IMR-90 (cell line): ENCODE measurements around the gene KRT38. TPM values are rescaled to one million over a fixed set of nuclear protein-coding genes. Genes with fewer than 3 reads are reported as not detected.

ENCODE experiments used
- ATAC-seq: fragments of 200-7000 bp; cut with Tn5 transposase; 2 replicates; pipeline ENCODE4 v1.9.1; 2020; ENCODE audit warnings: low read depth, mild to moderate bottlenecking, moderate library complexity
- BruUV-seq: library from RNA; stranded (reverse); fragments of 400-500 nt; replicated peaks from 2 replicates; lab custom pipeline; 2021; lab: Mats Ljungman, UMichigan
- CTCF ChIA-PET: fragments of 300-600 bp; formaldehyde crosslinking; extraction: SDS; loops from one replicate; lab custom pipeline; 2021; ENCODE audit warnings: antibody characterized with exemption; lab: Yijun Ruan, JAX
- POLR2A ChIA-PET: fragments of 300-600 bp; sonication (Branson Sonifier 250); formaldehyde crosslinking; loops from one replicate; lab custom pipeline; 2022; ENCODE audit warnings: antibody characterized with exemption; ENCODE audit not compliant: unreplicated experiment; lab: Charles Lee
- DNase-seq: peaks from one replicate; pipeline ENCODE4 v3.0.0; 2013
- H2AFZ ChIP-seq: replicated peaks from 2 replicates; pipeline ENCODE3; 2013; ENCODE audit warnings: low read length, mild to moderate bottlenecking; ENCODE audit not compliant: poor library complexity
- H2AK5ac ChIP-seq: 2 replicates; pipeline ENCODE4 v1.6.1; 2013; ENCODE audit warnings: low read depth, low read length, inconsistent platforms
- H2AK9ac ChIP-seq: replicated peaks from 2 replicates; pipeline ENCODE3; 2013; ENCODE audit warnings: mild to moderate bottlenecking, low read depth, low read length, moderate library complexity; ENCODE audit not compliant: poor library complexity
- H2BK120ac ChIP-seq: 2 replicates; pipeline ENCODE4 v1.6.1; 2013; ENCODE audit warnings: low read depth, low read length, inconsistent platforms
- H2BK15ac ChIP-seq: 3 replicates; pipeline ENCODE4 v1.6.1; 2013; ENCODE audit warnings: low read depth, low read length, inconsistent platforms
- H2BK20ac ChIP-seq: 2 replicates; pipeline ENCODE4 v1.6.1; 2013; ENCODE audit warnings: low read depth, mild to moderate bottlenecking, inconsistent platforms, low read length, moderate library complexity
- H2BK5ac ChIP-seq: 2 replicates; pipeline ENCODE4 v1.6.1; 2013; ENCODE audit warnings: mild to moderate bottlenecking, low read depth, low read length, inconsistent platforms; ENCODE audit not compliant: poor library complexity, severe bottlenecking
- H3K14ac ChIP-seq: replicated peaks from 2 replicates; pipeline ENCODE4 v1.6.1; 2013; ENCODE audit warnings: low read depth, low read length, inconsistent platforms
- H3K18ac ChIP-seq: 2 replicates; pipeline ENCODE4 v1.6.1; 2013; ENCODE audit warnings: low read depth, low read length, control low read depth
- H3K23ac ChIP-seq: 2 replicates; pipeline ENCODE4 v1.6.1; 2013; ENCODE audit warnings: low read depth, low read length, inconsistent platforms
- H3K27ac ChIP-seq: 2 replicates; pipeline ENCODE4 v1.5.1; 2013; ENCODE audit warnings: mild to moderate bottlenecking, control low read depth, low read length; ENCODE audit not compliant: insufficient read depth
- H3K27me3 ChIP-seq: 2 replicates; pipeline ENCODE4 v1.6.1; 2013; ENCODE audit warnings: low read length; ENCODE audit not compliant: control insufficient read depth, insufficient read depth
- H3K36me3 ChIP-seq: 2 replicates; pipeline ENCODE4 v1.6.1; 2013; ENCODE audit warnings: low read length, mixed read lengths; ENCODE audit not compliant: control insufficient read depth, insufficient read depth
- H3K4ac ChIP-seq: 2 replicates; pipeline ENCODE4 v1.6.1; 2013; ENCODE audit warnings: low read depth, low read length, inconsistent platforms
- H3K4me1 ChIP-seq: 2 replicates; pipeline ENCODE4 v1.6.1; 2013; ENCODE audit warnings: low read length, mixed read lengths; ENCODE audit not compliant: control insufficient read depth, insufficient read depth
- H3K4me2 ChIP-seq: 2 replicates; pipeline ENCODE4 v1.6.1; 2013; ENCODE audit warnings: low read depth, mild to moderate bottlenecking, control low read depth, low read length, moderate library complexity
- H3K4me3 ChIP-seq: 2 replicates; pipeline ENCODE4 v1.5.1; 2013; ENCODE audit warnings: low read depth, mild to moderate bottlenecking, control low read depth, low read length, moderate library complexity; ENCODE audit not compliant: insufficient read depth
- H3K56ac ChIP-seq: 2 replicates; pipeline ENCODE4 v1.6.1; 2013; ENCODE audit warnings: low read length, inconsistent platforms; ENCODE audit not compliant: insufficient read depth; ENCODE audit errors: extremely low read depth
- H3K79me1 ChIP-seq, 2 experiments: 2 replicates each; pipeline ENCODE4 v1.6.1; 2013; ENCODE audit warnings: low read length in 2 of 2, inconsistent platforms in 1 of 2, low read depth in 1 of 2
- H3K9ac ChIP-seq: 2 replicates; pipeline ENCODE4 v1.6.1; 2013; ENCODE audit warnings: low read depth, low read length, control low read depth
- H3K9me1 ChIP-seq: 2 replicates; pipeline ENCODE4 v1.6.1; 2013; ENCODE audit warnings: low read length, inconsistent platforms; ENCODE audit not compliant: insufficient read depth
- H3K9me3 ChIP-seq: 2 replicates; pipeline ENCODE4 v1.6.1; 2013; ENCODE audit warnings: low read length; ENCODE audit not compliant: control insufficient read depth, insufficient read depth
- H4K20me1 ChIP-seq: 2 replicates; pipeline ENCODE4 v1.6.1; 2013; ENCODE audit warnings: low read length, inconsistent platforms; ENCODE audit not compliant: insufficient read depth
- H4K5ac ChIP-seq: 2 replicates; pipeline ENCODE4 v1.6.1; 2013; ENCODE audit warnings: mild to moderate bottlenecking, low read depth, low read length, control low read depth
- H4K8ac ChIP-seq, 2 experiments: 2 replicates each; pipeline ENCODE4 v1.6.1; 2013; ENCODE audit warnings: low read depth in 2 of 2, low read length in 2 of 2, control low read depth in 1 of 2, inconsistent platforms in 1 of 2
- H4K91ac ChIP-seq: 2 replicates; pipeline ENCODE4 v1.6.1; 2013; ENCODE audit warnings: low read depth, low read length, inconsistent platforms; ENCODE audit not compliant: insufficient read depth
- BHLHE40 ChIP-seq: fragments of 150-350 bp; IDR thresholded peaks from 2 replicates; pipeline ENCODE4 v1.6.1; 2016; ENCODE audit warnings: mild to moderate bottlenecking, low read depth, low read length
- CEBPB ChIP-seq: IDR thresholded peaks from 2 replicates; pipeline ENCODE4 v1.6.1; 2012; ENCODE audit warnings: low read depth, low read length, improper control_type of control experiment
- CHD1 ChIP-seq: IDR thresholded peaks from 2 replicates; pipeline ENCODE4 v1.6.1; 2012; ENCODE audit warnings: low read depth, low read length, improper control_type of control experiment
- CTCF ChIP-seq: conservative IDR thresholded peaks from 2 replicates; pipeline ENCODE4 v1.5.1; 2012; ENCODE audit warnings: mild to moderate bottlenecking, low read depth, low read length, improper control_type of control experiment
- ELK1 ChIP-seq: fragments of 150-350 bp; IDR thresholded peaks from 2 replicates; pipeline ENCODE4 v1.6.1; 2016; ENCODE audit warnings: low read depth, mild to moderate bottlenecking, low read length, moderate library complexity, borderline replicate concordance
- MAFK ChIP-seq: IDR thresholded peaks from 2 replicates; pipeline ENCODE4 v1.6.1; 2012; ENCODE audit warnings: low read depth, low read length, improper control_type of control experiment
- MAZ ChIP-seq: IDR thresholded peaks from 2 replicates; pipeline ENCODE4 v1.6.1; 2012; ENCODE audit warnings: low read depth, mild to moderate bottlenecking, low read length, improper control_type of control experiment, moderate library complexity, borderline replicate concordance
- MXI1 ChIP-seq: IDR thresholded peaks from 2 replicates; pipeline ENCODE4 v1.6.1; 2012; ENCODE audit warnings: low read depth, mild to moderate bottlenecking, low read length, moderate library complexity, borderline replicate concordance
- POLR2A ChIP-seq: IDR thresholded peaks from 2 replicates; pipeline ENCODE4 v1.6.1; 2012; ENCODE audit warnings: mild to moderate bottlenecking, low read depth, low read length
- RAD21 ChIP-seq: IDR thresholded peaks from 2 replicates; pipeline ENCODE4 v1.6.1; 2012; ENCODE audit warnings: low read length, improper control_type of control experiment
- RCOR1 ChIP-seq: IDR thresholded peaks from 2 replicates; pipeline ENCODE4 v1.6.1; 2012; ENCODE audit warnings: mild to moderate bottlenecking, low read length, improper control_type of control experiment; ENCODE audit not compliant: insufficient replicate concordance
- RFX5 ChIP-seq: IDR thresholded peaks from 2 replicates; pipeline ENCODE4 v1.8.0; 2012; ENCODE audit warnings: low read depth, mild to moderate bottlenecking, low read length, moderate library complexity
- SMC3 ChIP-seq: fragments of 150-350 bp; IDR thresholded peaks from 2 replicates; pipeline ENCODE4 v1.6.1; 2016; ENCODE audit warnings: low read depth, mild to moderate bottlenecking, antibody characterized with exemption, low read length, moderate library complexity
- USF2 ChIP-seq: fragments of 150-350 bp; IDR thresholded peaks from 2 replicates; pipeline ENCODE4 v1.6.1; 2017; ENCODE audit warnings: mild to moderate bottlenecking, antibody characterized with exemption, low read length, low read depth
- WGBS, 2 experiments: methylation state at CpG; one replicate each; pipeline versions ENCODE4 v1.1.5 to v1.1.7; 2013; ENCODE audit warnings: missing lambda C conversion rate in 2 of 2; ENCODE audit not compliant: insufficient read length in 1 of 2; ENCODE audit errors: extremely low coverage in 2 of 2; 5-methylcytosine and 5-hydroxymethylcytosine counted together
- dilution Hi-C: fragments of 300-500 bp; cut with HindIII; formaldehyde crosslinking; loops from one replicate; pipeline ENCODE4 v1.14.3; 2018; ENCODE audit warnings: low sequenced_read_pairs; ENCODE audit not compliant: unreplicated experiment
- in situ Hi-C: fragments of 300-500 bp; cut with MboI; formaldehyde crosslinking; loops from 3 replicates; pipeline ENCODE4 v1.14.3; 2019; ENCODE audit warnings: low sequenced_read_pairs, inconsistent platforms, mixed read lengths
- intact Hi-C: fragments of 100-400 bp; cut with micrococcal nuclease; formaldehyde crosslinking; loops from 2 replicates; pipeline ENCODE4 v1.10.0; 2022
- polyA plus RNA-seq, 3 experiments: library from polyadenylated mRNA; depleted of rRNA; stranded (reverse); fragments of >200 nt; gene quantifications; 2 replicates each; pipeline ENCODE4 v1.2.3, GENCODE V29; 2012; ENCODE audit warnings: low replicate concordance in 1 of 3
- total RNA-seq: library from RNA; depleted of rRNA; stranded (reverse); fragments of >200 nt; gene quantifications from 2 replicates; pipeline ENCODE4 v1.2.3, GENCODE V29; 2012

Gene KRT38
- total and polyA plus RNA-seq, 2 of the 4 experiments (the other 2 are of a cell fraction): 0.09 TPM; not detected in 1

GRCh38 chr17:41455236-41455635 lies 14.5 kb upstream of the KRT38 start:
- Histone ChIP-seq H2AK5ac (no peak overlapping the region; the same call in 1 of the 2 replicates), H3K9me1 (no peaks in the 10 kb centered on the region), H3K18ac (no peak overlapping the region), H3K4me3 (no peak overlapping the region), H2BK20ac (no peak overlapping the region), H3K9me3 (peaks cover 14% of the 10 kb centered on the region), H2AK9ac (no peak overlapping the region), H3K79me1 (no peaks in the 10 kb centered on the region), H3K4me1 (peaks cover 2% of the 10 kb centered on the region; the same call in 1 of the 2 replicates), H3K4ac (no peak overlapping the region), H3K4me2 (no peak overlapping the region), H3K23ac (no peak overlapping the region), H3K9ac (no peak overlapping the region), H2BK15ac (no peak overlapping the region), H2AFZ (no peak overlapping the region), H3K14ac (no peak overlapping the region), H3K27ac (no peak overlapping the region), H2BK5ac (no peak overlapping the region), H3K36me3 (no peaks in the 10 kb centered on the region), H4K5ac (no peak overlapping the region), H4K8ac (no peak overlapping the region), H3K56ac (no peak overlapping the region), H4K20me1 (no peaks in the 10 kb centered on the region), H3K27me3 (peaks cover 12% of the 10 kb centered on the region), H4K91ac (no peak overlapping the region), H2BK120ac (no peak overlapping the region)
- BruUV-seq: no TSS peak
- in situ Hi-C loops (no loop called here), intact Hi-C loops (no loop called here), dilution Hi-C loops (no loop called here)
- ATAC-seq (no peak), DNase-seq (no peak)
- ChIA-PET POLR2A (no interaction called here), CTCF (no interaction called here)
- WGBS, 2 experiments: no CpG with 5 or more reads among the region's 1 CpG
- no peak for TF ChIP-seq POLR2A
- TF ChIP-seq RFX5: no peak
- no peak for TF ChIP-seq RAD21
- TF ChIP-seq USF2: no peak
- TF ChIP-seq MAFK: no peak
- TF ChIP-seq MXI1: no peak
- TF ChIP-seq RCOR1: no peak
- no peak for TF ChIP-seq SMC3
- TF ChIP-seq MAZ: no peak
- TF ChIP-seq BHLHE40: no peak
- TF ChIP-seq CTCF: no peak
- TF ChIP-seq CEBPB: no peak
- no peak for TF ChIP-seq ELK1
- no peak for TF ChIP-seq CHD1
